Measurements from ENCODE around the gene HNRNPH2. TPM values are rescaled to one million over a fixed set of nuclear protein-coding genes. Genes with fewer than 3 reads are reported as not detected.

Gene HNRNPH2
- total and polyA plus RNA-seq, 9 of the 15 experiments (the other 6 are each of a cell fraction or from before 2014, with no cell fraction given), result 40.0 to 130 (median 60.3) TPM

- TF ChIP-seq, protein P1, sequence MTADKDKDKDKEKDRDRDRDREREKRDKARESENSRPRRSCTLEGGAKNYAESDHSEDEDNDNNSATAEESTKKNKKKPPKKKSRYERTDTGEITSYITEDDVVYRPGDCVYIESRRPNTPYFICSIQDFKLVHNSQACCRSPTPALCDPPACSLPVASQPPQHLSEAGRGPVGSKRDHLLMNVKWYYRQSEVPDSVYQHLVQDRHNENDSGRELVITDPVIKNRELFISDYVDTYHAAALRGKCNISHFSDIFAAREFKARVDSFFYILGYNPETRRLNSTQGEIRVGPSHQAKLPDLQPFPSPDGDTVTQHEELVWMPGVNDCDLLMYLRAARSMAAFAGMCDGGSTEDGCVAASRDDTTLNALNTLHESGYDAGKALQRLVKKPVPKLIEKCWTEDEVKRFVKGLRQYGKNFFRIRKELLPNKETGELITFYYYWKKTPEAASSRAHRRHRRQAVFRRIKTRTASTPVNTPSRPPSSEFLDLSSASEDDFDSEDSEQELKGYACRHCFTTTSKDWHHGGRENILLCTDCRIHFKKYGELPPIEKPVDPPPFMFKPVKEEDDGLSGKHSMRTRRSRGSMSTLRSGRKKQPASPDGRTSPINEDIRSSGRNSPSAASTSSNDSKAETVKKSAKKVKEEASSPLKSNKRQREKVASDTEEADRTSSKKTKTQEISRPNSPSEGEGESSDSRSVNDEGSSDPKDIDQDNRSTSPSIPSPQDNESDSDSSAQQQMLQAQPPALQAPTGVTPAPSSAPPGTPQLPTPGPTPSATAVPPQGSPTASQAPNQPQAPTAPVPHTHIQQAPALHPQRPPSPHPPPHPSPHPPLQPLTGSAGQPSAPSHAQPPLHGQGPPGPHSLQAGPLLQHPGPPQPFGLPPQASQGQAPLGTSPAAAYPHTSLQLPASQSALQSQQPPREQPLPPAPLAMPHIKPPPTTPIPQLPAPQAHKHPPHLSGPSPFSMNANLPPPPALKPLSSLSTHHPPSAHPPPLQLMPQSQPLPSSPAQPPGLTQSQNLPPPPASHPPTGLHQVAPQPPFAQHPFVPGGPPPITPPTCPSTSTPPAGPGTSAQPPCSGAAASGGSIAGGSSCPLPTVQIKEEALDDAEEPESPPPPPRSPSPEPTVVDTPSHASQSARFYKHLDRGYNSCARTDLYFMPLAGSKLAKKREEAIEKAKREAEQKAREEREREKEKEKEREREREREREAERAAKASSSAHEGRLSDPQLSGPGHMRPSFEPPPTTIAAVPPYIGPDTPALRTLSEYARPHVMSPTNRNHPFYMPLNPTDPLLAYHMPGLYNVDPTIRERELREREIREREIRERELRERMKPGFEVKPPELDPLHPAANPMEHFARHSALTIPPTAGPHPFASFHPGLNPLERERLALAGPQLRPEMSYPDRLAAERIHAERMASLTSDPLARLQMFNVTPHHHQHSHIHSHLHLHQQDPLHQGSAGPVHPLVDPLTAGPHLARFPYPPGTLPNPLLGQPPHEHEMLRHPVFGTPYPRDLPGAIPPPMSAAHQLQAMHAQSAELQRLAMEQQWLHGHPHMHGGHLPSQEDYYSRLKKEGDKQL (CRISPR knock-in tag; IDR thresholded peaks at IDR 0.05; ENCODE audit: borderline replicate concordance), result no peak
- TF ChIP-seq ARID3A (IDR thresholded peaks at IDR 0.05; ENCODE audit: borderline replicate concordance, low read depth, low read length) (no peak), PCBP2 (IDR thresholded peaks at IDR 0.05; ENCODE audit: low read depth, low read length, poor library complexity, severe bottlenecking) (no peak), HNRNPL (IDR thresholded peaks at IDR 0.05; ENCODE audit: low read depth, low read length) (no peak), PCBP1 (IDR thresholded peaks at IDR 0.05; ENCODE audit: low read depth, low read length, poor library complexity, severe bottlenecking) (no peak), HCFC1 (IDR thresholded peaks at IDR 0.05; ENCODE audit: low read depth, low read length) (peak; percentile 74), ARHGAP35 (IDR thresholded peaks at IDR 0.05; ENCODE audit: partially characterized antibody) (no peak), ZBTB9 (CRISPR knock-in tag; IDR thresholded peaks at IDR 0.05) (no peak), ZNF76 (CRISPR knock-in tag; IDR thresholded peaks at IDR 0.05; ENCODE audit: borderline replicate concordance) (no peak), STAT5B (CRISPR knock-in tag; IDR thresholded peaks at IDR 0.05) (no peak), FOXK2 (conservative IDR thresholded peaks at IDR 0.05 in 1 of 2, IDR thresholded peaks at IDR 0.05 in 1 of 2; ENCODE audit: low read depth in 2 of 2) (no peak; a peak in 1 of 4 replicates), BCOR (IDR thresholded peaks at IDR 0.05) (no peak), TBP (optimal IDR thresholded peaks at IDR 0.05; ENCODE audit: low read depth, low read length) (no peak), ETV1 (tag; conservative IDR thresholded peaks at IDR 0.05; ENCODE audit: low read depth) (peak; percentile 73), ZKSCAN3 (CRISPR knock-in tag; IDR thresholded peaks at IDR 0.05) (no peak), ZBED1 (IDR thresholded peaks at IDR 0.05) (no peak), MITF (IDR thresholded peaks at IDR 0.05) (no peak), GATAD2B (IDR thresholded peaks at IDR 0.05; ENCODE audit: borderline replicate concordance) (no peak)
These were observed 17.1 kb upstream of the HNRNPH2 start, which contains the start of gene RPL36A (continued) for GRCh38 chrX:101390664-101391525.

Measured in K562 (cell line).